ENCODE results near the gene ZNF277. TPM values are rescaled to one million over a fixed set of nuclear protein-coding genes. Genes with fewer than 3 reads are reported as not detected.
"Not testable (repeated sequence)": the region's sequence is repeated elsewhere in the genome, so short reads cannot be mapped to it uniquely, and the experiment has no call there.

The ZNF277 gene
- polyA plus RNA-seq, 1 donor (not counting 4 experiments of a cell fraction or from before 2014, with no cell fraction given): 20.2 TPM

DNA sequence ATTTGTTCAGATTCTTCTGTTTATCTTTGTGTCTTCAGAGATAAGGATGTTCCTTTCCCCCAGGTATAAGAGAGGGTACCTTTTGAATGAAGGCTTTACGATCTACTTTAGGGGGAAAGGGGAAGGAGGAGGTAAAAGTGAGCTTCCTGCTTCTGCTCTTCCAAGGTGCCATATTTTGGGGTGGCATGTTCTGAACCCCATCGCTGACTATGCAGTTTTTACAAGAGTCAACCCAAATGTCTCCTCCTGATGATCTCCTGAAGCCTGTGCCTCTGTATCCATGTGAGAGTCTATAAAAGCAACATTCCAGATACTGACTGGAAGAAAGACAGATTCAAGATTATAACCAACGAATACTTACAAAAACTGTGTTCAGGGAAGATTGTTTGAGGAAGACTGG, 102.5 kb downstream of the ZNF277 start:
- Histone ChIP-seq H3K36me3 (ENCODE audit: control insufficient read depth in 2 of 2, extremely low read depth in 1 of 2, insufficient read depth in 2 of 2, low read length in 2 of 2) (no peaks in the 10 kb centered on the region), H4K20me1 (ENCODE audit: control insufficient read depth, extremely low read depth, insufficient read depth, low read length) (no peaks in the 10 kb centered on the region), H3K4me2 (ENCODE audit: control insufficient read depth, extremely low read depth, insufficient read depth, low read depth, low read length) (no peak overlapping the region), H3K4me3 (ENCODE audit: control insufficient read depth in 2 of 3, extremely low read depth in 1 of 3, insufficient read depth in 2 of 3, low read depth in 1 of 3, low read length in 3 of 3) (no peak overlapping the region), H3K9ac (ENCODE audit: control insufficient read depth, extremely low read depth, insufficient read depth, low read length) (no peak overlapping the region), H3K9me3 (ENCODE audit: control insufficient read depth, low read depth, low read length) (no peaks in the 10 kb centered on the region), H3K79me2 (ENCODE audit: control insufficient read depth, insufficient read depth, low read length) (no peaks in the 10 kb centered on the region), H3K27ac (ENCODE audit: control insufficient read depth, insufficient read depth, low read length) (no peak overlapping the region), H3K27me3 (ENCODE audit: control insufficient read depth, extremely low read depth, insufficient read depth, low read length) (no peaks in the 10 kb centered on the region), H2AFZ (ENCODE audit: control insufficient read depth, low read length) (no peak overlapping the region), H3K9me1 (ENCODE audit: control insufficient read depth, extremely low read depth, insufficient read depth, low read length) (no peaks in the 10 kb centered on the region), H3K4me1 (ENCODE audit: control insufficient read depth, extremely low read depth, insufficient read depth, low read length) (no peaks in the 10 kb centered on the region)
- dilution Hi-C loops (cut with MboI; ENCODE audit: extremely low pct_ligation_motif_present, low sequenced_read_pairs): no loop called here
- DNase-seq (ENCODE audit: low read depth, low spot score) (no peak), FAIRE-seq (no peak)
- no peak for TF ChIP-seq EZH2 (IDR thresholded peaks at IDR 0.05; ENCODE audit: low read length)
- TF ChIP-seq, protein P1, sequence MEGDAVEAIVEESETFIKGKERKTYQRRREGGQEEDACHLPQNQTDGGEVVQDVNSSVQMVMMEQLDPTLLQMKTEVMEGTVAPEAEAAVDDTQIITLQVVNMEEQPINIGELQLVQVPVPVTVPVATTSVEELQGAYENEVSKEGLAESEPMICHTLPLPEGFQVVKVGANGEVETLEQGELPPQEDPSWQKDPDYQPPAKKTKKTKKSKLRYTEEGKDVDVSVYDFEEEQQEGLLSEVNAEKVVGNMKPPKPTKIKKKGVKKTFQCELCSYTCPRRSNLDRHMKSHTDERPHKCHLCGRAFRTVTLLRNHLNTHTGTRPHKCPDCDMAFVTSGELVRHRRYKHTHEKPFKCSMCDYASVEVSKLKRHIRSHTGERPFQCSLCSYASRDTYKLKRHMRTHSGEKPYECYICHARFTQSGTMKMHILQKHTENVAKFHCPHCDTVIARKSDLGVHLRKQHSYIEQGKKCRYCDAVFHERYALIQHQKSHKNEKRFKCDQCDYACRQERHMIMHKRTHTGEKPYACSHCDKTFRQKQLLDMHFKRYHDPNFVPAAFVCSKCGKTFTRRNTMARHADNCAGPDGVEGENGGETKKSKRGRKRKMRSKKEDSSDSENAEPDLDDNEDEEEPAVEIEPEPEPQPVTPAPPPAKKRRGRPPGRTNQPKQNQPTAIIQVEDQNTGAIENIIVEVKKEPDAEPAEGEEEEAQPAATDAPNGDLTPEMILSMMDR (optimal IDR thresholded peaks at IDR 0.05 in 1 of 3, IDR thresholded peaks at IDR 0.05 in 1 of 3, conservative IDR thresholded peaks at IDR 0.05 in 1 of 3; ENCODE audit: extremely low read depth in 1 of 3, insufficient read depth in 2 of 3, low read length in 3 of 3): no peak

DNA sequence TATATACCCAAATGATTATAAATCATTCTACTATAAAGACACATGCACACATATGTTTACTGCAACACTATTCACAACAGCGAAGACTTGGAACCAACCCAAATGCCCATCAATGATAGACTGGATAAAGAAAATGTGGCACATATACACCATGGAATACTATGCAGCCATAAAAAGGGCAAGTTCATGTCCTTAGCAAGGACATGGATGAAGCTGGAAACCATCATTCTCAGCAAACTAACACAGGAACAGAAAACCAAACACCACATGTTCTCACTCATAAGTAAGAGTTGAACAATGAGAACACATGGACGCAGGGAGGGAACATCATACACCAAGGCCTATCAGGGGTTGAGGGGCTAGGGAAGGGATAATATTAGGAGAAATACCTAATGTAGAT, 110.3 kb downstream of the ZNF277 start:
- dilution Hi-C loops (cut with MboI; ENCODE audit: extremely low pct_ligation_motif_present, low sequenced_read_pairs); H4K20me1 ChIP-seq (ENCODE audit: control insufficient read depth, extremely low read depth, insufficient read depth, low read length); FAIRE-seq; H3K4me3 ChIP-seq (ENCODE audit: control insufficient read depth in 2 of 3, extremely low read depth in 1 of 3, insufficient read depth in 2 of 3, low read depth in 1 of 3, low read length in 3 of 3); DNase-seq (ENCODE audit: low read depth, low spot score); H3K9me1 ChIP-seq (ENCODE audit: control insufficient read depth, extremely low read depth, insufficient read depth, low read length); H3K27ac ChIP-seq (ENCODE audit: control insufficient read depth, insufficient read depth, low read length); H3K9ac ChIP-seq (ENCODE audit: control insufficient read depth, extremely low read depth, insufficient read depth, low read length); H3K79me2 ChIP-seq (ENCODE audit: control insufficient read depth, insufficient read depth, low read length); H3K27me3 ChIP-seq (ENCODE audit: control insufficient read depth, extremely low read depth, insufficient read depth, low read length); H3K4me2 ChIP-seq (ENCODE audit: control insufficient read depth, extremely low read depth, insufficient read depth, low read depth, low read length); H3K36me3 ChIP-seq (ENCODE audit: control insufficient read depth in 2 of 2, extremely low read depth in 1 of 2, insufficient read depth in 2 of 2, low read length in 2 of 2); H3K9me3 ChIP-seq (ENCODE audit: control insufficient read depth, low read depth, low read length); H2AFZ ChIP-seq (ENCODE audit: control insufficient read depth, low read length); H3K4me1 ChIP-seq (ENCODE audit: control insufficient read depth, extremely low read depth, insufficient read depth, low read length): not testable (repeated sequence)

DNA sequence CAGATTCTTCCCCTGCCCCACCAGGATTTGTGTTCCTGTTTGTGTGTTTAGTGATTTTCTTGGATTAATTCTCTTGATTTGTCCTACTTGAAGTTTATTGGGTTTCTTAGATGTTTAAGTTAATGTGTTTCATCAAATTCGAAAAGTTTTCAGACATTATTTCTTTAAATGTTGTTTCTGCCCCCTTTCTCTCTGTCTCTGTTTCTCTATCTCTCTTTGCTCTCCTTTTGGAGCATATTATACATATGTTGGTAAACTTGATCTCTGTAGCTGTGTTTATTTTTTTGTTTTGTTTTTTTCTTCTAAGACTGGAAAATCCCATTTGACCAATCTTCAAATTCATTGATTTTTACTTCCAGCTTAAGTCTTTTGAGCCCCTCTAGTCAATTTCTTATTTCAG, 115.6 kb downstream of the ZNF277 start:
- FAIRE-seq: no peak
- dilution Hi-C loops (cut with MboI; ENCODE audit: extremely low pct_ligation_motif_present, low sequenced_read_pairs): no loop called here

More for the DNA sequence above, 115.6 kb downstream of the ZNF277 start:
- H3K36me3 ChIP-seq (ENCODE audit: control insufficient read depth in 2 of 2, extremely low read depth in 1 of 2, insufficient read depth in 2 of 2, low read length in 2 of 2): peaks cover 0 to 5% of the 10 kb centered on the region in 2 experiments
- TF ChIP-seq, protein P1 (optimal IDR thresholded peaks at IDR 0.05 in 1 of 3, IDR thresholded peaks at IDR 0.05 in 1 of 3, conservative IDR thresholded peaks at IDR 0.05 in 1 of 3; ENCODE audit: extremely low read depth in 1 of 3, insufficient read depth in 2 of 3, low read length in 3 of 3): no peak
- TF ChIP-seq EZH2 (IDR thresholded peaks at IDR 0.05; ENCODE audit: low read length): no peak
- no peaks in the 10 kb centered on the region for H3K79me2 ChIP-seq (ENCODE audit: control insufficient read depth, insufficient read depth, low read length)
- H3K4me2 ChIP-seq (ENCODE audit: control insufficient read depth, extremely low read depth, insufficient read depth, low read depth, low read length): no peak overlapping the region
- H3K27me3 ChIP-seq (ENCODE audit: control insufficient read depth, extremely low read depth, insufficient read depth, low read length): no peaks in the 10 kb centered on the region
- H3K9me1 ChIP-seq (ENCODE audit: control insufficient read depth, extremely low read depth, insufficient read depth, low read length): no peaks in the 10 kb centered on the region
- peaks cover 2% of the 10 kb centered on the region for H3K9me3 ChIP-seq (ENCODE audit: control insufficient read depth, low read depth, low read length)
- no peak overlapping the region for H3K27ac ChIP-seq (ENCODE audit: control insufficient read depth, insufficient read depth, low read length)
- no peak overlapping the region for H2AFZ ChIP-seq (ENCODE audit: control insufficient read depth, low read length)
- no peaks in the 10 kb centered on the region for H3K4me1 ChIP-seq (ENCODE audit: control insufficient read depth, extremely low read depth, insufficient read depth, low read length)
- no peaks in the 10 kb centered on the region for H4K20me1 ChIP-seq (ENCODE audit: control insufficient read depth, extremely low read depth, insufficient read depth, low read length)
- H3K4me3 ChIP-seq (ENCODE audit: control insufficient read depth in 2 of 3, extremely low read depth in 1 of 3, insufficient read depth in 2 of 3, low read depth in 1 of 3, low read length in 3 of 3): no peak overlapping the region
- no peak for DNase-seq (ENCODE audit: low read depth, low spot score)
- H3K9ac ChIP-seq (ENCODE audit: control insufficient read depth, extremely low read depth, insufficient read depth, low read length): no peak overlapping the region
